Ecto neural progenitor cell (in vitro differentiated cells): ENCODE measurements around the gene CFAP161.
"Not testable (repeated sequence)": the region's sequence is repeated elsewhere in the genome, so short reads cannot be mapped to it uniquely, and the experiment has no call there.

Experiments used
- DNase-seq: peaks from one replicate; pipeline ENCODE4 v3.0.0-alpha.2; 2018; ENCODE audit warnings: low spot score

The CFAP161 gene

GRCh38 chr15:81107889-81108288, 26.2 kb upstream of the CFAP161 start:
- no peak for DNase-seq

GRCh38 chr15:81108427-81108826, 25.6 kb upstream of the CFAP161 start:
- DNase-seq = no peak

GRCh38 chr15:81111018-81111417, 23.1 kb upstream of the CFAP161 start:
- no peak for DNase-seq

- no peak for DNase-seq
These were observed 22.3 kb upstream of the CFAP161 start for GRCh38 chr15:81111510-81112470.

- no peak for DNase-seq
These were observed 20.8 kb upstream of the CFAP161 start for GRCh38 chr15:81113204-81113657.

- DNase-seq = no peak
These were observed 20.2 kb upstream of the CFAP161 start for GRCh38 chr15:81113861-81114291.

- no peak for DNase-seq
These were observed 18.8 kb upstream of the CFAP161 start for GRCh38 chr15:81115054-81115939.

GRCh38 chr15:81117136-81117535, 16.9 kb upstream of the CFAP161 start:
- no peak for DNase-seq

- DNase-seq = no peak
These were observed 16.5 kb upstream of the CFAP161 start for GRCh38 chr15:81117581-81117980.

- DNase-seq = no peak
These were observed 15.7 kb upstream of the CFAP161 start for GRCh38 chr15:81118361-81118760.

GRCh38 chr15:81120069-81120468, 14.0 kb upstream of the CFAP161 start:
- DNase-seq = no peak

GRCh38 chr15:81126892-81127291, 7.2 kb upstream of the CFAP161 start:
- DNase-seq = no peak

- not testable (repeated sequence) for DNase-seq
These were observed 7.4 kb downstream of the CFAP161 start for GRCh38 chr15:81141478-81141877.

- no peak for DNase-seq
These were observed 11.9 kb downstream of the CFAP161 start for GRCh38 chr15:81146006-81146405.

GRCh38 chr15:81146466-81146865, 12.4 kb downstream of the CFAP161 start:
- no peak for DNase-seq

- DNase-seq = no peak
These were observed 17.3 kb downstream of the CFAP161 start for GRCh38 chr15:81151389-81151788.

GRCh38 chr15:81152339-81152738, 18.3 kb downstream of the CFAP161 start:
- no peak for DNase-seq

- DNase-seq = no peak
These were observed 18.7 kb downstream of the CFAP161 start for GRCh38 chr15:81152799-81153198.

- no peak for DNase-seq
These were observed 21.5 kb downstream of the CFAP161 start for GRCh38 chr15:81155375-81156218.

- DNase-seq = no peak
These were observed 22.3 kb downstream of the CFAP161 start for GRCh38 chr15:81156324-81156723.

GRCh38 chr15:81157195-81157938, 23.3 kb downstream of the CFAP161 start:
- no peak for DNase-seq
